ENCODE results near the gene CCDC126.
"Not testable (repeated sequence)": the region's sequence is repeated elsewhere in the genome, so short reads cannot be mapped to it uniquely, and the experiment has no call there.

The CCDC126 gene

GRCh38 chr7:23597094-23598091 is at the start of gene CCDC126:
CCDC126 (plus strand) TSS chr7:23597382; CDS start chr7:23611316, 13,934 bp downstream.
- peak; percentile 11 for DNase-seq

GRCh38 chr7:23547662-23548061 is 49.5 kb upstream of the CCDC126 start:
- DNase-seq = no peak

GRCh38 chr7:23558303-23558702 is 38.9 kb upstream of the CCDC126 start:
- no peak for DNase-seq

DNA sequence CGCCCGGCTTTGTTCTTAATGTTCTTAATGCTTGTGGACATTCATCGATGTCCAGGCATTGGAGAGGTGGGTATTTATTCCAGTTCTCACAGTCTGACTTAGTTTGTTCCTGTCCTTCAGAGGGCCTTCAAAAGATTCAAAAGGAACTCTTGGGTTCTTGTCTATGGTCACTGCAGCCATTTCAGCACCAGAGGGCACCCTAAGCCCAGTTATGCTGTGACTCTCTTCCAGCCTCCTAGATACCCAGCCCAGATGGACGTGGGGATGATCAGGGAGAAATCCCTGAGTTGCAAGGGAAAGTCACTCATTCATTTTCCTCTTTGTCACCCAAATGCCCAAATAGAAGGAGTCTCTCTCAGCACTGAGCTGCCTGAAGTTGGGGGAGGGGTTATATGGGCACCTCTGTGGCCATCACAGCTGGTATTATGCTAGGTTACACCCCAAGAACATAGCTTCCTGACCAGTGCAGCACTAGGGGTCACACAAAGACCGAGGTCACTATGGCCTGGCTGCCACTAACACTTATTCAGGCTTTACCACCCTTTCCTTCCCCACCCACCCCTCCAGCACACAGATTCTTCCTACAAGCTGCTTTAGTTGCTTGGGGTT is 26.5 kb upstream of the CCDC126 start:
- peak; percentile 32 for DNase-seq

DNA sequence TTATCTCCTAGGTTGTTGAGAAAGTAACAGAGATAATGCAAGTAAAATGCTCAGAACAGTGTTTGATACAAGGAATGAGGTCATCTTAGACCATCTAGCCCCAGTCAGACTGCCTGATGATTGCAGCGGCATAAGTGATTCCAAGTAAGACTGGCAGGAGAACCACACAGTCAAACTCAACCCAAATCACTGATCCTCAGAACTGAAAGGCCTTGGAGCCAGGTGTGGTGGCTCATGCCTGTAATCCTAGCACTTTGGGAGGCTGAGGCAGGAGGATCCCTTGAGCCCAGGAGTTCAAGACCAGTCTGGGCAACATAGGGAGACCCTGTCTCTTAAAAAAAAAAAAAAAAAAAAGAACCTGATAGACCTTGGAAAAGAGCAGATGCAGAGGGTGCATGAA is 15.2 kb upstream of the CCDC126 start:
- DNase-seq = not testable (repeated sequence)

DNA sequence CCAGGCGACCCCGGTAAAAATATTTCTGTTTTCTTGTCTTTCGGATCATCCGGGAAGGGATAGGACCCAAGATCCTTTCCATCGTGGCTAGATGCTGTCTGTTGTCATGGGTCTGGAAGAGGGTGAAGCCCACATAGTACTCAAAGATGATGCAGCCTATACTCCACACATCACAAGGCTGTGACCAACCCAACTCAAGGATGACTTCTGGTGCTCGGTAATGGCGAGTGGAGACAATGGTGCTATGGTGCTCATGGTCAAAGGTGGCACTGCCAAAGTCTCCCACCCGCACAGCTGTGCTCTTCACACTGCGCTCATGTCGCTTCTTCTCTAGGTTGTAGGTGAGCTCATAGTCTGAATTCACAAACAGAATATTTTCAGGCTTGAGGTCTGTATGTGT is 11.9 kb upstream of the CCDC126 start:
- DNase-seq = not testable (repeated sequence)

GRCh38 chr7:23586159-23586558 is 11.0 kb upstream of the CCDC126 start:
- no peak for DNase-seq

DNA sequence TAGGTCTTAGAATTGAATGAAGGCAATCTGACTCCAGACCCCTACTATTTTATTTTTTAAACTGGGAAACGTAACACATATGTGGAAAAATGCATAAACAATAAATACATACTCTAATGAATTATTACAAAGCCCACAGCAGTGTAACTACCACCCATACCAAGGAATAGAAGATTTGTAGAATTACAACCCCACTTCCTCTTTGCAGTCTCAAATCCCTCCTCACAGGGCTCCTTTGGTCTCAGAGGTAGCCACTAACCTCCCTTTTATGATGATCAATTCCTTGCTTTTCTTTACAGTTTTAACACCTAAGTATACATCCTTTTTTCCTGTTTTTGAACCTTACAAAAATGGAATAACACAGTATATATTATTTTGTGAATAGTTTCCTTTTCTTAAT is 6.7 kb upstream of the CCDC126 start:
- no peak for DNase-seq

GRCh38 chr7:23593706-23594105 is 3.5 kb upstream of the CCDC126 start:
- no peak for DNase-seq

GRCh38 chr7:23594879-23595604 is 2.1 kb upstream of the CCDC126 start:
- no peak for DNase-seq

DNA sequence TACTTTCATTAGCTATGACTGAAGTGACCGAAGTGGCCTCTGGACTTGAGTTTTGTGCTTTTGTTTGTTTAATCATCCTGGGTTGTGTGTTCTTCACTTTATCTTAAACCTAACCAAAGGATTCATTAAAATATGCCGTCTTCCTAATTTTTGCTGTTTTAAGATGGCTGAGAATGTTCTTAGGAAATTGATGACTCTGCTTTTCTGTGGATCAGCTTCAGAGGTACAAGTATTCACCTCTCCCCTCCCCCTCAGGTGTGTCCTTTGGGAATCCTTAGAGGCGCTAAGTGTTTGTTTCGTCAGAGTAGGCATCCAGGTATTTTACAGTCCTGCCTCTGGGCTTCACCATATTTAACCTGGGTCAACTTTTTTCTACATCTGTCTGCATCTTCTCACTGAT is 1.1 kb downstream of the CCDC126 start:
- DNase-seq = peak; percentile 18

DNA sequence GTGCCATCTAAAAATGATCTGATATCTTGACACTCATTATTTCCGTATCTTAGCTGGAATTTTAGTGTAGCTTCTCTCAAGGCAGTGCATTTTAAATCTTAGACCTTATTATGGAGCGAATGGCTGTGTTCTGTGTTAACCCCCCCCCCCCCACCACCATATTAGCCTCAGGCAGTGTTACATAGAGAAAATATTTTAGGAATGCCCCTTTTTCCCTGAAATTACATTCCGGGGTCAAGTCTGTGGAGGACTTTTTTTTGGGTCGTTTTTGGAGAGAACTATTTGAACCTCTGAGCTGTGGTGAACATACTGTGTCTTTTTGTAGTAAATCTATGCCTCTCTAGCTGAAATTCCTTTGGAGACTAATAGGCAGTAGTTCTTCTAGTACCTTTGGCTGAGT is 3.1 kb downstream of the CCDC126 start:
- DNase-seq = no peak

DNA sequence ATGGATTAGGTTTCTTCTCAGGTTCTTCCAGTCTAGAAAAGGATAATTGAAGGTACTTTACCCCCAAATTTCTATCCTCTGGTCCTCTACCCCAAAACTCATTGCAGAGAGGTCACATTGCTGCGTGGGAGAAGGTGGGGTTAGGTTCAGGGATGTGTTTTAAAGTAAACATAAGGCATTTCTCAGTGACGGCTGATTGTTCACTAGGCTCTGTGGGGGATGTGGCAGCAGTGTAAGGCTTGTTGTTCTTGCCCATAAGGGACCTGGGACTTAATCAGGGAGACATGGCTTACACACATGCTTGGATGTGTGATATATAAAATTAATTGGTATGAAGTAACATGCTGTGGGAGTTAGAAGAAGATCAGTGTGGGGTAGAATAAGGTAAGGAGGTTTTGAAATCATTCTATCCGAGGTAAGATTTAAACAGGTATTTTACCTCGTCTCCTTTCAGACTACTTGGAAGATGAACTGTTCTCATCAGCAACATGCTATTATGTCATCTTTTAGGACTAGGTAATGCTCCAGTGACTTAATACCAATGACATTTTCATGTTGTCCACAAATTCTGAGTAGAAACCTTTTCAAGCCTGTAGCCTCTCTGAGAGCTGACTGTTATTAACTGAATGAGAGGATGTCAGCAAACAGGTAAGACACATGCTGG is 6.6 kb downstream of the CCDC126 start:
- DNase-seq = no peak

GRCh38 chr7:23604296-23604640 is 7.1 kb downstream of the CCDC126 start:
- no peak for DNase-seq

- no peak for DNase-seq
Measured at GRCh38 chr7:23607130-23607529, 9.9 kb downstream of the CCDC126 start.

- no peak for DNase-seq
Measured at GRCh38 chr7:23607866-23608265, 10.7 kb downstream of the CCDC126 start.

- no peak for DNase-seq
Measured at GRCh38 chr7:23615331-23615730, 18.1 kb downstream of the CCDC126 start.

DNA sequence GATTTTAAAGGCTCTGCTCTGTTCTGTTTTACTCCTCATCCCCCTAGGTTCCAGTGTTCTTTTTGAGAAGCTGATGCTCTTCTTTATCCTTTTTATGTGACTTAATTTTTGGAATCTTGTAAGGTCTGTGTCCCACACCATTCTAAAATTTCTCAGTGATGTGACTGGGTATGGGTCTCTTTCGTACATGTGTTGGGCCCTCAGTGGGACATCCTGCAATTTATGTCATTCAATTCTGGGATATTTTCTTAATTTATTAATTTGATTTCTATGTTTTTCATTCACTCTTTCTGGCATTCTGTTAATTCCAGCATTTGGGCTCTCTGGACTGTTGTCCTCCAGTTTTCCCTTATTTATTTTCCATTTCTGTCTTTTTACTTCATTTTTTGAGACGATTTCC is 19.4 kb downstream of the CCDC126 start:
- DNase-seq = no peak

GRCh38 chr7:23617482-23617881 is 20.3 kb downstream of the CCDC126 start:
- no peak for DNase-seq

DNA sequence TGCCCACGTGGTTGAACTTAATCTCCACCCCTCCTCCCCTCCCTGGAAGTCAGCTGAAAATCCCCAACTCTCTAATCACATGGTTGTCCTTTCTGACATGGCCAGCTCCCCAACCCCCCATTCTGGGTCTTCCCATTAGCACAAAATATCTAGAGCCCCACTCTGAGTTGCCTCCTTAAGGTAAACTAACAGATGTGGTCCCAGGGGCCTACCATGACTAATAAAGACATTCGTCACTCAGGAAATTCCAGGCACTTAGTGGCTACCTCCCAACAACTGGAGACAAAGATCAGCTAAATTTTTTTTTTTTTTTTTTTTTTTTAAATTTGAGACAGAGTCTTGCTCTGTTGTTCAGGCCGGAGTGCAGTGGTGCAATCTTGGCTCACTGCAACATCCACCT is 21.1 kb downstream of the CCDC126 start:
- DNase-seq = no peak

DNA sequence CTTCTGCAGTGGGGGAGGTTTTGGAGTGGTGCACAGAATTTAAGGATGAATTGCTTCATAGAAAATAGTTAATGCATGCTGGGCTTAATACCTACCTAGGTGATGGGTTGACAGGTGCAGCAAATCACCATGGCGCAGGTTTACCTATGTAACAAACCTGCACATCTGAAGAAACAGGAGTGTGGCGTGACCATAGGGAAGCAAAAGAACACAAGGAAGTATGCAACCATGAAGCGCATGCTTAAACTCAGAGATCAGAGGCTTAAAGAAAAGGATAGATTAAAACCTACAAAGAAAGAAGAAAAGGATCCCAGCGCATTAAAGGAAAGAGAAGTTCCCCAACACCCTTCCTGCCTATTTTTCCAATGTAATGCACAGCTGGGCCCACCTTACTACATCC is 22.0 kb downstream of the CCDC126 start:
- no peak for DNase-seq

GRCh38 chr7:23622506-23622925 is 25.3 kb downstream of the CCDC126 start:
- no peak for DNase-seq

DNA sequence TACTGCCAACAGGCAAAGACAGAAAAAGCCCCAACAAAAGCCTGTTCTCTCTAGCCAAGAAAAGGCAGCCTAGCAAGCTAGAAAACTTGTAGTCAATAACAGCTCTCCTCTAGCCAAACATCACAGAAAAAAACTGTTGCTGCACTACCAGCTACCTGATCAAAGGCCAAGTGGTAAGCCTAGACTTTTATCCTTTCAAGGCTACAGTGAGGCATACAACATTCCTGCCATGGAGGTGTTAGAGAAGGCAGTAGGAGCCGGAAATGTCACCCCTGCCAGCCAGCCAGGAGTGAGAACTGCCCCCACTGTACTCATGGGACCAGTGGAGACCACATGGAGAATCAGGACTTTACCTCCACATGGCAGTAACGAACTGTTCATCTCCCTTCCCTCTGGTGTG is 31.2 kb downstream of the CCDC126 start:
- no peak for DNase-seq

Data from NCI-H1436 treated with DMSO at 0.1 percent for 48 hours (cell line).